ENCODE measurements around the gene FREM1.

FREM1 gene

GRCh38 chr9:14770592-14770991 lies 139.6 kb downstream of the FREM1 start:
- TF ChIP-seq EZH2 (IDR thresholded peaks at IDR 0.05; ENCODE audit: borderline replicate concordance, low read length) (no peak), CTCF (IDR thresholded peaks at IDR 0.05; ENCODE audit: low read length) (no peak)
- no peak overlapping the region for H3K9ac ChIP-seq (ENCODE audit: low read length)
- H3K9me3 ChIP-seq (ENCODE audit: low read length), result no peaks in the 10 kb centered on the region

GRCh38 chr9:14769230-14769571 lies 141.0 kb downstream of the FREM1 start:
- Histone ChIP-seq H2AFZ (ENCODE audit: low read length) (no peak overlapping the region), H4K20me1 (ENCODE audit: insufficient read depth, low read length) (no peaks in the 10 kb centered on the region), H3K9ac (ENCODE audit: low read length) (no peak overlapping the region), H3K9me2 (ENCODE audit: low read depth, low read length) (no peaks in the 10 kb centered on the region), H3K27ac (ENCODE audit: low read depth, low read length, poor library complexity, severe bottlenecking) (no peak overlapping the region), H3K27me3 (ENCODE audit: insufficient read depth, low read length) (peaks cover 3% of the 10 kb centered on the region; the same call in 1 of the 2 replicates), H3K4me2 (ENCODE audit: low read length) (no peak overlapping the region), H3K4me1 (ENCODE audit: insufficient read depth, low read length, severe bottlenecking) (no peaks in the 10 kb centered on the region), H3F3A (ENCODE audit: insufficient read depth, low read length) (no peaks in the 10 kb centered on the region), H3K9me3 (ENCODE audit: low read length) (no peaks in the 10 kb centered on the region), H3K4me3 (ENCODE audit: low read depth, low read length, poor library complexity, severe bottlenecking) (no peak overlapping the region), H3K36me3 (ENCODE audit: insufficient read depth, low read length) (no peaks in the 10 kb centered on the region), H3K79me2 (ENCODE audit: insufficient read depth, low read length) (no peaks in the 10 kb centered on the region)
- TF ChIP-seq EZH2 (IDR thresholded peaks at IDR 0.05; ENCODE audit: borderline replicate concordance, low read length) (no peak), CTCF (IDR thresholded peaks at IDR 0.05; ENCODE audit: low read length) (peak; percentile 44; the same call in 1 of the 2 replicates)

More at GRCh38 chr9:14770592-14770991, 139.6 kb downstream of the FREM1 start:
- Histone ChIP-seq H3K79me2 (ENCODE audit: insufficient read depth, low read length) (no peaks in the 10 kb centered on the region), H3K27me3 (ENCODE audit: insufficient read depth, low read length) (peaks cover 3% of the 10 kb centered on the region; the same call in 1 of the 2 replicates), H3K4me2 (ENCODE audit: low read length) (no peak overlapping the region), H3K4me1 (ENCODE audit: insufficient read depth, low read length, severe bottlenecking) (no peaks in the 10 kb centered on the region), H2AFZ (ENCODE audit: low read length) (no peak overlapping the region), H3K4me3 (ENCODE audit: low read depth, low read length, poor library complexity, severe bottlenecking) (no peak overlapping the region), H4K20me1 (ENCODE audit: insufficient read depth, low read length) (no peaks in the 10 kb centered on the region), H3F3A (ENCODE audit: insufficient read depth, low read length) (no peaks in the 10 kb centered on the region), H3K36me3 (ENCODE audit: insufficient read depth, low read length) (no peaks in the 10 kb centered on the region), H3K27ac (ENCODE audit: low read depth, low read length, poor library complexity, severe bottlenecking) (no peak overlapping the region), H3K9me2 (ENCODE audit: low read depth, low read length) (no peaks in the 10 kb centered on the region)

GRCh38 chr9:14768405-14769229 lies 141.6 kb downstream of the FREM1 start:
- Histone ChIP-seq H3K9me2 (ENCODE audit: low read depth, low read length) (no peaks in the 10 kb centered on the region), H3K4me1 (ENCODE audit: insufficient read depth, low read length, severe bottlenecking) (no peaks in the 10 kb centered on the region), H2AFZ (ENCODE audit: low read length) (no peak overlapping the region), H3K4me3 (ENCODE audit: low read depth, low read length, poor library complexity, severe bottlenecking) (no peak overlapping the region), H3K36me3 (ENCODE audit: insufficient read depth, low read length) (no peaks in the 10 kb centered on the region), H3F3A (ENCODE audit: insufficient read depth, low read length) (no peaks in the 10 kb centered on the region), H3K9ac (ENCODE audit: low read length) (no peak overlapping the region), H3K4me2 (ENCODE audit: low read length) (no peak overlapping the region), H3K27me3 (ENCODE audit: insufficient read depth, low read length) (peaks cover 3% of the 10 kb centered on the region; the same call in 1 of the 2 replicates), H4K20me1 (ENCODE audit: insufficient read depth, low read length) (no peaks in the 10 kb centered on the region), H3K27ac (ENCODE audit: low read depth, low read length, poor library complexity, severe bottlenecking) (no peak overlapping the region), H3K9me3 (ENCODE audit: low read length) (no peaks in the 10 kb centered on the region), H3K79me2 (ENCODE audit: insufficient read depth, low read length) (no peaks in the 10 kb centered on the region)
- TF ChIP-seq EZH2 (IDR thresholded peaks at IDR 0.05; ENCODE audit: borderline replicate concordance, low read length) (no peak), CTCF (IDR thresholded peaks at IDR 0.05; ENCODE audit: low read length) (peak; percentile 74)
